Tongue (tissue), 1 donor: ENCODE data around the gene FAM156A. TPM values are rescaled to one million over a fixed set of nuclear protein-coding genes. Genes with fewer than 3 reads are reported as not detected.

Source experiments
- total RNA-seq: library from RNA; depleted of rRNA; stranded (reverse); fragments of >200 nt; gene quantifications from one replicate; pipeline ENCODE4 v1.2.3, GENCODE V29; 2014

FAM156A gene
- total RNA-seq, 1 donor from 2014 or later: 20.6 TPM

Other genes with a start within 250 kb of the FAM156A start
- not detected for gene SSX2B, start 207.3 kb downstream of the FAM156A start, total RNA-seq
- gene SPANXN5, start 161.1 kb downstream of the FAM156A start, total RNA-seq: not detected
- gene XAGE5, start 147.2 kb downstream of the FAM156A start, total RNA-seq: not detected
- gene XAGE3, start 90.4 kb downstream of the FAM156A start, total RNA-seq: not detected
- 19.4 TPM for gene FAM156B, start 61.2 kb downstream of the FAM156A start, total RNA-seq
- gene GPR173, start 90.3 kb upstream of the FAM156A start, total RNA-seq: 3.1 TPM
- gene TSPYL2, start 123.8 kb upstream of the FAM156A start, total RNA-seq: 16.2 TPM
- 19.3 TPM for gene KANTR, start 135.6 kb upstream of the FAM156A start, total RNA-seq